Measurements from ENCODE around the gene ADA. TPM values are rescaled to one million over a fixed set of nuclear protein-coding genes. Genes with fewer than 3 reads are reported as not detected.
A peak's percentile ranks its signal among the peaks of the same experiment; 100 is the strongest.

Gene ADA
- total and polyA plus RNA-seq, 2 of the 4 experiments (the other 2 are of a cell fraction): 8.1 to 11.0 TPM

DNA sequence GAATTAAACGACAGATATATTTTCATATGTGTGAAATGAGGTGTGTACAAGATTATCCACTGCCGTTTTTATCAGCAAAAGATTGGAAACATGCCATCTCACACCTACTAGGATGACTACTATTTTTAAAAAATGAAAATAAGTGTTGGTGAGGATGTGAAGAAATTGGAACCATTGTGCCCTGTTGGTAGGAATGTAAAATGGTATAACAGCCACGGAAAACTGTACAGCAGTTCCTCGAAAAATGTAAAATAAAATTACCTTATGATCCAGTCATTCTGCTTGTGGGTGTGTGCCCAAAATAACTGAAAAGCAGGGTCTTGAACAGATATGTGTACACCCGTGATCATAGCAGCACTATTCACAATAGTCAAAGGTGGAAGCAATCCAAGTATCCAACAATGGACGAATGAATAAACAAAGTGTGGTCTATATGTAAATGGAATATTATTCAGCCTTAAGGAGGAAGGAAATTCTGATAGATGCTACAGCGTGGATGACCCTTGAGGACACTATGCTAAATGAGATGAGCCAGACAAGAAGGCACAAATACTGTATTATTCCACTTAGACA lies 36.6 kb upstream of the ADA start:
- in situ Hi-C loops (cut with MboI; ENCODE audit: low sequenced_read_pairs): loop anchor here (5.0 to 10.0 kb wide), 2 partner anchors 44 to 177 kb away; no protein-coding TSS in a partner anchor

More for the DNA sequence above, 36.6 kb upstream of the ADA start:
- Histone ChIP-seq H3K14ac (replicated peaks; ENCODE audit: low read depth, low read length) (no peak overlapping the region), H2BK120ac (ENCODE audit: low read depth, low read length) (no peak overlapping the region), H3K18ac (ENCODE audit: low read depth, low read length) (no peak overlapping the region), H3K36me3 (ENCODE audit: control insufficient read depth, insufficient read depth, low read length) (no peaks in the 10 kb centered on the region), H3K4me1 (ENCODE audit: control insufficient read depth, insufficient read depth, low read length) (peaks cover 10% of the 10 kb centered on the region), H3K4ac (ENCODE audit: low read depth, low read length) (no peak overlapping the region), H3K4me3 (ENCODE audit: insufficient read depth, low read depth, low read length) (no peak overlapping the region), H4K8ac (ENCODE audit: low read depth in 2 of 2, low read length in 2 of 2) (no peak overlapping the region), H2AK5ac (ENCODE audit: low read depth, low read length) (no peak overlapping the region), H3K56ac (ENCODE audit: extremely low read depth, insufficient read depth, low read length) (no peak overlapping the region), H2AFZ (replicated peaks; ENCODE audit: low read length, poor library complexity) (no peak overlapping the region), H2BK20ac (ENCODE audit: low read depth, low read length) (no peak overlapping the region), H2BK5ac (ENCODE audit: low read depth, low read length, poor library complexity, severe bottlenecking) (no peak overlapping the region), H3K79me1 (ENCODE audit: low read depth in 1 of 2, low read length in 2 of 2) (no peaks in the 10 kb centered on the region), H3K9ac (ENCODE audit: low read depth, low read length) (no peak overlapping the region), H2AK9ac (replicated peaks; ENCODE audit: low read depth, low read length, poor library complexity) (no peak overlapping the region), H2BK15ac (ENCODE audit: low read depth, low read length) (no peak overlapping the region), H3K23ac (ENCODE audit: low read depth, low read length) (no peak overlapping the region), H3K27ac (ENCODE audit: insufficient read depth, low read length) (no peak overlapping the region), H4K91ac (ENCODE audit: insufficient read depth, low read depth, low read length) (no peak overlapping the region), H4K20me1 (ENCODE audit: insufficient read depth, low read length) (peaks cover 2% of the 10 kb centered on the region; the same call in 1 of the 2 replicates), H3K9me1 (ENCODE audit: insufficient read depth, low read length) (peaks cover 1% of the 10 kb centered on the region; the same call in 1 of the 2 replicates), H3K27me3 (ENCODE audit: control insufficient read depth, insufficient read depth, low read length) (peaks cover 3% of the 10 kb centered on the region; the same call in 1 of the 2 replicates), H3K9me3 (ENCODE audit: control insufficient read depth, insufficient read depth, low read length) (peaks cover 3% of the 10 kb centered on the region; the same call in 1 of the 2 replicates), H4K5ac (ENCODE audit: low read depth, low read length) (no peak overlapping the region), H3K4me2 (ENCODE audit: low read depth, low read length) (no peak overlapping the region)
- no peak for TF ChIP-seq MAZ (IDR thresholded peaks at IDR 0.05; ENCODE audit: borderline replicate concordance, low read depth, low read length)
- TF ChIP-seq, protein P1, sequence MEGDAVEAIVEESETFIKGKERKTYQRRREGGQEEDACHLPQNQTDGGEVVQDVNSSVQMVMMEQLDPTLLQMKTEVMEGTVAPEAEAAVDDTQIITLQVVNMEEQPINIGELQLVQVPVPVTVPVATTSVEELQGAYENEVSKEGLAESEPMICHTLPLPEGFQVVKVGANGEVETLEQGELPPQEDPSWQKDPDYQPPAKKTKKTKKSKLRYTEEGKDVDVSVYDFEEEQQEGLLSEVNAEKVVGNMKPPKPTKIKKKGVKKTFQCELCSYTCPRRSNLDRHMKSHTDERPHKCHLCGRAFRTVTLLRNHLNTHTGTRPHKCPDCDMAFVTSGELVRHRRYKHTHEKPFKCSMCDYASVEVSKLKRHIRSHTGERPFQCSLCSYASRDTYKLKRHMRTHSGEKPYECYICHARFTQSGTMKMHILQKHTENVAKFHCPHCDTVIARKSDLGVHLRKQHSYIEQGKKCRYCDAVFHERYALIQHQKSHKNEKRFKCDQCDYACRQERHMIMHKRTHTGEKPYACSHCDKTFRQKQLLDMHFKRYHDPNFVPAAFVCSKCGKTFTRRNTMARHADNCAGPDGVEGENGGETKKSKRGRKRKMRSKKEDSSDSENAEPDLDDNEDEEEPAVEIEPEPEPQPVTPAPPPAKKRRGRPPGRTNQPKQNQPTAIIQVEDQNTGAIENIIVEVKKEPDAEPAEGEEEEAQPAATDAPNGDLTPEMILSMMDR (conservative IDR thresholded peaks at IDR 0.05; ENCODE audit: low read depth, low read length): peak; percentile 21
- WGBS, 2 experiments (ENCODE audit: extremely low coverage in 2 of 2, insufficient read length in 1 of 2): 100% methylated on average over 1 of the region's 7 CpGs; no CpG with 5 or more reads in 1 of the 2 experiments
- CTCF ChIA-PET: no interaction called here
- DNase-seq: no peak
- no peak for ATAC-seq (ENCODE audit: low read depth)
- intact Hi-C loops (cut with micrococcal nuclease): no loop called here
- no TSS peak for BruUV-seq (replicated peaks)
- POLR2A ChIA-PET (ENCODE audit: unreplicated experiment): no interaction called here
- dilution Hi-C loops (cut with HindIII; ENCODE audit: low sequenced_read_pairs, unreplicated experiment): no loop called here
